Measurements from ENCODE around the gene ELF3. TPM values are rescaled to one million over a fixed set of nuclear protein-coding genes. Genes with fewer than 3 reads are reported as not detected.

Gene ELF3
- total and polyA plus RNA-seq, 2 of the 8 experiments (the other 6 are each of a cell fraction or from before 2014, with no cell fraction given): 17.3 to 25.0 TPM

DNA sequence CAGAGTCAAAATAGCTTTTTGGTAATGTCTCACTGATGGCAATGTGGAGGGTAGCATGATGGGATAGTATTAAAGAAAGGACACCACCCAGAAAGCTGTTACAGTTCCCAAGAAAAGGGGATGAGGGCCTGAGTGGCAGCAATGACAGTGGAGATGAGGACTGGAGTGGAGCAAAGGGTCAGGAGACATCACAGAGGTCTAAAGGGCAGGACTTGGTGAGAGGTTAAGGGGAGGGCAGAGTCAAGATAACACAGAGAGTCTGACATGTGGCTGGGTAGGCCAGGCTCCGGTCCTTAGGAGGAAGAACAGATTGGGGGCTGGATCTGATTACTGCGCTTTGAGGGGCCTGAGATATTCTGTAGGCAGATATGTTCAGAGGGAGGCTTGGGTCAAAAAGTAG is 19.3 kb downstream of the ELF3 start:
- Histone ChIP-seq H3K4me2 (ENCODE audit: insufficient read depth in 1 of 2, low read depth in 2 of 2, low read length in 2 of 2) (no peak overlapping the region), H3K9ac (replicated peaks in 1 of 4; ENCODE audit: extremely low read depth in 1 of 4, low read depth in 3 of 4, low read length in 3 of 4) (no peak overlapping the region), H4K5ac (ENCODE audit: insufficient read length, low read depth, low read length) (no peak overlapping the region), H3K14ac (ENCODE audit: insufficient read length) (no peak overlapping the region), H3K4ac (replicated peaks; ENCODE audit: insufficient read length, low read depth, low read length) (no peak overlapping the region), H2BK12ac (ENCODE audit: low read depth, low read length) (no peak overlapping the region), H3K79me2 (ENCODE audit: control insufficient read depth in 1 of 2, insufficient read depth in 2 of 2, low read length in 2 of 2) (no peaks in the 10 kb centered on the region), H3K36me3 (ENCODE audit: control insufficient read depth in 2 of 4, insufficient read depth in 4 of 4, low read length in 3 of 4) (no peaks in the 10 kb centered on the region), H4K91ac (replicated peaks; ENCODE audit: insufficient read length, low read length) (no peak overlapping the region), H3K27ac (ENCODE audit: low read depth, low read length) (no peak overlapping the region), H3K23me2 (ENCODE audit: low read depth, low read length) (no peaks in the 10 kb centered on the region), H2AFZ (ENCODE audit: low read length) (no peak overlapping the region; the same call in 1 of the 2 replicates), H3K9me3 (ENCODE audit: insufficient read depth in 2 of 2, low read depth in 1 of 2, low read length in 1 of 2) (no peaks in the 10 kb centered on the region), H3K4me1 (replicated peaks in 1 of 4; ENCODE audit: control insufficient read depth in 3 of 4, insufficient read depth in 4 of 4, low read length in 3 of 4) (peaks cover 0 to 5% (median under 1%) of the 10 kb centered on the region in 4 experiments; a peak in 3 of 7 replicates), H3K56ac (replicated peaks; ENCODE audit: insufficient read length, low read depth, low read length) (no peak overlapping the region), H3K4me3 (ENCODE audit: extremely low read depth in 1 of 4, insufficient read depth in 2 of 4, low read depth in 3 of 4, low read length in 4 of 4) (no peak overlapping the region), H3K27me3 (replicated peaks in 1 of 4; ENCODE audit: control insufficient read depth in 3 of 4, extremely low read depth in 1 of 4, insufficient read depth in 3 of 4, low read length in 3 of 4) (no peaks in the 10 kb centered on the region), H2BK120ac (replicated peaks; ENCODE audit: low read depth, low read length) (no peak overlapping the region), H2BK5ac (ENCODE audit: low read depth, low read length) (no peak overlapping the region), H3K18ac (ENCODE audit: extremely low read depth, low read length) (no peak overlapping the region), H2AK5ac (ENCODE audit: low read depth, low read length) (no peak overlapping the region), H4K8ac (ENCODE audit: extremely low read depth, insufficient read depth, low read length) (no peak overlapping the region), H2BK15ac (ENCODE audit: low read length) (no peak overlapping the region), H2BK20ac (ENCODE audit: low read length) (no peak overlapping the region), H3K23ac (ENCODE audit: insufficient read length) (no peak overlapping the region), H4K20me1 (replicated peaks in 1 of 2; ENCODE audit: control insufficient read depth in 1 of 2, insufficient read depth in 2 of 2, low read length in 2 of 2) (no peaks in the 10 kb centered on the region), H3K79me1 (ENCODE audit: low read depth, low read length) (no peaks in the 10 kb centered on the region)
- ChIA-PET CTCF (ENCODE audit: partially characterized antibody) (interaction anchor here (1.0 to 1.8 kb wide), 4 partner anchors 12 to 90 kb away, joined by 3 to 6 read pairs (median 4); partner anchors contain the start of gene ELF3), POLR2A (ENCODE audit: partially characterized antibody) (interaction anchor here (0.5 to 4.1 kb wide), 2 partner anchors 8 to 19 kb away, joined by 3 to 26 read pairs; partner anchors contain the start of gene ELF3)
- WGBS, 2 experiments (ENCODE audit: extremely low coverage in 1 of 2, insufficient coverage in 1 of 2, insufficient read length in 1 of 2, insufficient replicate concordance in 2 of 2, low coverage in 1 of 2, low lambda C conversion rate in 2 of 2, missing lambda C conversion rate in 1 of 2): 94% methylated on average over 2 of the region's 2 CpGs; no CpG with 5 or more reads in 1 of the 2 experiments
- FAIRE-seq (no peak), DNase-seq (ENCODE audit: low read depth in 1 of 2, low spot score in 2 of 2) (no peak)
- no peak for TF ChIP-seq TBP (IDR thresholded peaks at IDR 0.05; ENCODE audit: low read depth, low read length)
